Fibroblast of skin of scalp (primary cell): ENCODE data around the gene TTC39A.

ENCODE experiments used
- DNase-seq: peaks from one replicate; pipeline ENCODE4 v3.0.0-alpha.2; 2013

Gene TTC39A

DNA sequence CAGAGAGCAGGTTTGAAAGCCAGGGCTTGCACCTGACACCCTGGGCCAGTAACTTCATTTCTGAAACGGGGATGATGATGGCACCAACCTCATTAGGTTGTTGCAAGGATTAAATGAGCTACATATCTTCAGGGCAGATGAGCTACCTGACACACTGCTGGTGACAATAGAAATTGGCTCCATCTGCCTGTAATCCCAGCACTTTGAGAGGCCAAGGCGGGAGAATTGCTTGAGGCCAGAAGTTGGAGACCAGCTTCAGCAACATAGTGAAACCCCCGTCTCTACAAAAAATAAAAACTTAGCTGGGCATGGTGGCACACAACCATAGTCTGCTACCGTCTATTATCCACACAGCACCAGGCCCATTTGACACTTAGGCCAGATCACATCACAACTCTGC, 6.3 kb upstream of the TTC39A start:
- no peak for DNase-seq

DNA sequence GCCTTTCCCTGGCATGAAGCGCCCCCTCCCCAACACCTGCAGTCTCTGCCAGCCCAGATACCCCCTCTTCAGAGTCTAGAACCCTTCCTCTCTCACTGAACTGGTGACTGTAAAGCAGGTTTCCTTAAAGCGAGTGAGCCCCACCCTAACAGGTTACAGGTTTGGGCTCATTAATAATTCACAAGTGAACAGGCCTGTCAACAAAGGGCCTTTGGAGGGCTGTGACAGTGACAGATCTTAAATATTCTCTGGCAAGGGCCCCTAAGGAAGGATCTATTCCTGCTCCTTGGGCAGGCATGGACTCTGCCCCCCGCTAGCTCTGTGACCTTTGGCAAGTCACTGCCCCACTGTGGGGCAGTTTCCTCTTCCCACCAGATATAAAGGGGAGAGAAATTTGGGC, 5.6 kb upstream of the TTC39A start:
- no peak for DNase-seq

DNA sequence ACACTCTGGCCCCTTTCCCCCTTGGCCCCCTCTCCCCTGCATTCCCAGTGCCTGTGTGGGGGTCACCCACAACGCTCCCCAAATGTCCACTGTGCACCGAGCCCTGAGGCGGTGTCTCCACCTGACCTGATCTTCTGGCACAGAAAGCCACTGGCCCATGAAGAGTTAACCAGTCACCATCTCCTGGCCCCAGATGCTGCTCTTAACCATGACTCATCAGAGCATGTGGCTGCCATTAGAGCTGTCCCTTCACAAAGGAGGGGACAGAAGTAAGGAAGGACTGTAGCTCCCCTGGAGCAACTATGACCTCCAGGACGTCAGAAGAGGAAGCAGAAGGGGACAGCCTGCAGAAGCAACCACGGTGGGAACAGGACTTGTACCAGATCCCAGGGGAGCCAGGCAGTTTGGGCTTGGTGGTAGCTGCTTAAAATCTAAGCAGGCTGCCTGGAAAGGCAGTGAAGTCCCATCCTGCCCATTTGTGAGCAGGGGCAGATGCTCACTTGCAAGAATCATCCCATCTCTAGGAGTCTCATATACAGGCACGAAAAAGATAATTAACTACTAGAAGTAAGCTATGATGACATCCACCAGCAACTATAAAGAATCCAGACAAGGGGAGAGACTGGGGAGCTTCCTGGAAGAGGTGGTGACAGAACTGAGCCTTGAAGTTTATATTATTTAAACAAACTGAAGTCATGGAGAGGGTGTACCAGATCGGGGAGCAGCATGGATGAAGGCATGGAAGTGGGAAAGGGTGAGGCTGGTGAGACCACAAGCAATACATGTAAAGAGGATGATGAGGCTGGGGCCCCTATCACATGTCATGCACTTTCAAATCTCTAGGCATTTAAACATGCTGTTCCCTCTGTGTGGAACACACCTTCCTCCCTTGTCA, 1.1 kb upstream of the TTC39A start:
- peak; percentile 71 for DNase-seq

DNA sequence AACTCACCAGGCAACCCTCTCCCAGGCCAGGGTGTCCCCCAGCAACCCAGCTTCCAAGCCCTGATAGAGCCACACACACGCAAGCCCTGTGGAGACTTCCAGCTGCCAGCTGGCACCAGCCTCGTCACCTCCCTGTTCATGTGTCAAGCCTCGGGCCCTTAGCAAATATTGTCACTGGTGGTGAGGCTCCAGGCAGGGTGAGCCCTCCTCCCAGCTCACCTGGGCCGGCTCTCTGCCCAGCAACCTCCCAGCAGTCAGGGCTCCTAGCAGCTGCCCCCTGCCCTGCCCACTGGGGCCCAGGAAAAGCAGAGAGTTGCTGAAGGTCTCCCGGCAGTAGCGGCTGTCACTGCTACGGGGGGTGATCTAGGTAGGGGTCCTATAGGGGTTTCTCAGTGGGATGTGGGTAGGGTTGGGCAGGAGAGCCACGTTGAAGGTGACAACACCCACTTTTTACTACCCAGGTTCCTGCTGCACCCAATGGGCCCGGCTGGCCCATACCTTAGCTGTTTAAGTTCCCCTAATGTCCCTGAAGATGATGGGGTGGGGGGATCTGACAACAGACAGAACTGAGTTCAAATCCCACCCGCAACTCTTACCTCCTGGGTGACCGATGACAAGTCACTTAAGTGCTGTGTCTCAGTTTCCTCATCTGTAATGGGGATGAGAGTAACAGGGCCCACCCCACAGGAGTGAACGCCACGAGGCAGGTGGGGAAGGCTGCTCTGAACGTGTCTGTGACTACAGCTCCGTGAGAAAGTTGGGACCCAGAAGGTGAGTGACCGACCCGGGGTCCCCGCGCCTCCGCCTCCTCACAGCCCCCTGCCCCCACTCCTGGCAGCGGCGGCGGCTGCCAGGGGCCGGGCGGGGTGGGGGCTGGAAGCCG, 678 bp downstream of the TTC39A start:
- DNase-seq = no peak

DNA sequence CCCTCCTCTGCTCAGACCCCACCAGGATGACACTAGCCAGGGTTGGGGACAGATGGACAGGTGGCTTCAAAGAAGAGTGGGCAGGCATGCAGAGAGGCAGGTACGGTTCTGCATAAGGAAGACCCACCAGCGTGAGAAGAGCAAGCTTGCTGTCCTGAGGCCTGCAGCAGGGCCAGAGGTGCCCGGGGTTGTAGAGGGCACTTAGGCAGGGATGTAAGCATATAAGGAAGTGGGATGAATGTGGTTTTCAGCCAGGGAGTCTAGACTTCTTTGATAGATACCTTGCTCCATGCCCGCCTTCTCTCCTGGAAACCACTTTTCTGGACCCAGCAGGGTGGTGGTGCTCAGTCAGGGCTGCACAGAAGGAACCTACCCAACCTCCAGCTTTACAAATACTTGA, 1.4 kb downstream of the TTC39A start:
- DNase-seq = no peak

DNA sequence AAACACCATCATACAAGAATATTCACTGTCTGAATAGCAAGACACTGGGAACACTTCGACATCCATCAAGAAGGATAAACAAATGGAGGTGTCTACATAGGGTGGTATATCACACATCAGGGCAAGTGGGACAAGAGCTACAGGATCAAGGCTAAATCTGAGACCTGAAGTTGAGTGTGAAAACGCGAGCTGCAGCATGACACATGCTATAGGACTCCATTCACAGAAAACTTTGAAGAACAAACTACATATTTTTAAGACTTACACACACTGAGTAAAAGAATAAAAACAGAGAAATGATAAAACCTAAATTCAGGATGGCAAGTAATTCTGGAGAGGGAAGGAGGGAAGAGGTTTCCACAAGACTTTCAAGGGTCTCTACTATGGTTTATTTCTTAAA, 2.1 kb downstream of the TTC39A start:
- peak; percentile 53 for DNase-seq

DNA sequence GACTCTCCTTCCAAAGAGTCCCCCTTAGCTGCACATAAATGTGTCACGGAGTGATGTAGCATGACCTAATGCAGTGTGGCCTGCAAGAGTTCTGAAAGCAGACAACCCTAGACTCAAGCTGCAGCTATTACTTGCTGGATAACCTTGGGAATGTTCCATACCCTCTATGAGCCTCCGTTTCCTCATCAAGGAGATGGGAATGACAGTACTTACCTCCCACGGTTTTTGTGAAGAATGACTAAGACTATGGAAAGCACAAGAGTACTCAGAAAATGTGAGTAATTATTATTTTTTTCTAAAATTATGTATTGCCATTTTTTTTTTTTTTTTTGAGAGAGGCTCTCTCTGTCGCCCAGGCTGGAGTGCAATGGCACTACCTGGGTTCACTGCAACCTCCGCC, 3.0 kb downstream of the TTC39A start:
- peak; percentile 49 for DNase-seq

DNA sequence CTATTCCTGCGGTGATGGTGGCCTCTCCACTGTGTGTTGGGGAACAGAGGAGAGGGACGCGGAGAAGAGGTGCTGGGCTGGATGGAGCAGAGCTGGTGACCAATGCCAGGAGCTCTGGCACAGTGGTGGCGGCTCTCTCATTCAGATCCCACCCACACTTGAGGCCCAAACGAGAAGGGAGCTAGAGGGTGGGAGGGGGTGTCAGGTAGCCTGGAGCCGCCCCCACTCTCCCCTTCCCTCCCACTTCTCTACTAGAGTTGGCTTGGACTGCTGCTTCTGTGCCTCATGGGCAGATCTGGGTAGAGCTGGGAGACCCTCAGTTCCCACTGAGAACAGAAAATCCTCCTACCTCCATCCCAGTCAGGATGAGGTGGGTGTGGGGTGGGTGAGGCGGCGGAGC, 3.5 kb downstream of the TTC39A start:
- no peak for DNase-seq

DNA sequence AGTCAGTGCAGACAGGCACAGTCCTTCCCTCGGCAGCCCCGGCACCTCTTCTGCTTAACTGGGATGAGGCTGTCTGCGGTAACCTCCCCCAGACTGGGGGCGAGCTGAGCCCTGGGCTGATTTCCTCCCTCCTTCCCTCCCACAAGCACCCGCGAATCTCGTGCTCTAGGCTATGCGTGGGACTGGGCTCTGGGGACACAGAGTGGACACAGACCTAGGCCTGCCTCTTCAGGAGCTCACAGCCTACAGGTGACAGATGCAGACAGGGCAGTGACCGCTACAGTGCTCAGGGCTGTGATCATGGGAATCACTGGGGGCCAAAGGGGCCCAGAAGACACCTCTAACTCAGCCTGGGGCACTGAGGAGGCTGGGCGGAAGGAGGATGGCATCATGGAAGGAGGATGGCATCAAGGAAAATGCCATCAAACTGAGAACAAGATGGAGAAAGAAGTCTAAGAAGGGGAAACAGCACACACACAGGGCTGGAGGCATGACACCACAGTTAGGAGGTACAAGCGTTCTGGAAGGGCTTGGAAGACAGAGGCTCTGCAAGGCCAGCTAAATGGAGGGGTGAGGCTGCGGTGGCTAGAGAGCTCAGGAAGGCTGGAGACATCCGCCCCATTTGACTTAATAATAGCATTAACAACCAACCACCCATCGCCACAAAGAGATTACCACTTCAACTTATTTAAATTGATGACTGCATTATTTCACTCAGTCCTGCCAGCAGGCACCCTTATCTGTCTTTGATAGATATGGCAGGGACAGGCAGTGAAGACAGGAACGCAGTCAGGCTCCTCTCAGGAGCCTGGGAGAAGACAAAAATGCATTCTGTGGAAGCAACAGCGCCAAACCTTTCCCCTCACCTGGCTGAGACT, 4.2 kb downstream of the TTC39A start:
- no peak for DNase-seq

DNA sequence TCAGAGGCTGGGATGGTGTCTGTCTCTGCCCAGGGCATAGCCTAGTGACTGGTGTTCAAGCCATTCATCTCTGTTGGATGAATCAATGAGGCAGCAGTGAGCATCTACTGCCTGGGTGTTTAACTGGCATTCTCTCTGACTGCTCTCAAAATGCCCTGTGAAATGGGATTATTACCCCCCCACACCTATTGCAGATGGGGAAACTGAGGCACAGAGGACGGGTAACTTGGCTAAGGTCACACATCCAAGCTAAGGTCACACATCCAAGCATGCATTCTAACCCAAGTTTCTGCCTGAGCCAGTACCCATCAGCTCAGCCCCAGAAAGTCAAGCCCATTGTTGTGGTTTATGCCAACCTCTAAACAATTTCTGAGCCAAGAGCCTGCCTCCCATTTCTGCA, 5.0 kb downstream of the TTC39A start:
- DNase-seq = no peak

DNA sequence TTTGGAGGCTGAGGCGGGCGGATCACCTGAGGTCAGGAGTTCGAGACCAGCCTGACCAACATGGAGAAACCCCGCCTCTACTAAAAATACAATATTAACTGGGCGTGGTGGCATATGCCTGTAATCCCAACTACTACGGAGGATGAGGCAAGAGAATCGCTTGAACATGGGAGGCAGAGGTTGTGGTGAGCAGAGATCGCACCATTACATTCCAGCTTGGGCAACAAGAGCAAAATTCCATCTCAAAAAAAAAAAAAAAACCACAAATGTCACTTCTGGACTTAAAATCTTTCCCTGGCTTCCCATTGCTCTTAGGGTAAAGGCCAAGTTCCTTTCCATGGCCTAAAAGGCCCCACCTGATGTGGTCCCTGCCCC, 5.4 kb downstream of the TTC39A start:
- peak; percentile 21 for DNase-seq

DNA sequence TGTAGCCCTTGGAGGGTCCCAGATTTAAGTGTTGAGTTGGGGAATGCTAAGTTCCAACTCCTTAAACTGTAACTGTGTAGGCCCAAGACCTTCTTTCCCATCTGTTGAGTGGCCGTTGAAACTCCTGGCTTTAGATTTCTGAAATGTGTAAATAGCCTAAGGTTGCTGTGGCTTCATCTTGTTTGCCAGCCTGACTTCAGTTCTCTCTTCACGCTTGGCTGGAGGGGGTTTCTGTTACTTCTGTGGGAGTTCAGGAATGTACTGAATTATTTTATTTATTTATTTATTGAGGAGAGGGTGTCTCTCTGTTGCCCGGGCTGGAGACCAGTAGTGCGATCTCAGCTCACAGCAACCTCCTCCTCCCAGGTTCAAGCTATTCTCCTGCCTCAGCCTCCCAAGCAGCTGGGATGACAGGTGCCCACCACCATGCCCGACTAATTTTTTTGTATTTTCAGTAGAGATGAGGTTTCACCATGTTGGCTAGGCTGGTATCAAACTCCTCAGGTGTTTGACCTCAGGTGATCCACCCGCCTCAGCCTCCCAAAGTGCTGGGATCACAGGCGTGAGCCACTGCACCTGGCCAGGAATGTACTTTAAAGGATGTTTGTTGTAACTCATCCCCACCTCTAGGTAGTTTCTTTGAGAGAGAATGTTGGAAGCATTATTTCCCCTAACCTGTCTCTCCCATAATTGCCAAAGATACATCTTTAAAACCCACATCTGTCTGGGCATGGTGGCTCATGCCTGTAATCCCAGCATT, 5.9 kb downstream of the TTC39A start:
- DNase-seq = no peak

DNA sequence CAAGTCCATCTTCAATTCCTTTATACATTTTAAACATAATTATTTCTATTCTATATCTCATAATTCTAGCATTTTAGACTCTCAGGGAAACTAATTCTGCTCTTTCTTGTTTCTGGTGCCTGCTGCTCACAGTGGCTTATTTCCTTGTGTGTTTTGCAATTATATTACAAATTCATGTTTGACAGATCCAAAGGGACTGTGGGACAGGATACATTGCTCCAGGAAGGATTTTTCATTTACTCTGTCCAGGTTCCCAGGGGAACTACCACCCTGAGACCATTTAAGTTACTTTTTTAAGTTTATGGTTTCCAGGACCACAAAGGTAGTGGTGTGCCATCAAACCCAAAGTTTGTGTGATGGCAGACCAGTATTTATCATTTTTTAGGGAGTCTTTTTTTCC, 6.6 kb downstream of the TTC39A start:
- DNase-seq = no peak

DNA sequence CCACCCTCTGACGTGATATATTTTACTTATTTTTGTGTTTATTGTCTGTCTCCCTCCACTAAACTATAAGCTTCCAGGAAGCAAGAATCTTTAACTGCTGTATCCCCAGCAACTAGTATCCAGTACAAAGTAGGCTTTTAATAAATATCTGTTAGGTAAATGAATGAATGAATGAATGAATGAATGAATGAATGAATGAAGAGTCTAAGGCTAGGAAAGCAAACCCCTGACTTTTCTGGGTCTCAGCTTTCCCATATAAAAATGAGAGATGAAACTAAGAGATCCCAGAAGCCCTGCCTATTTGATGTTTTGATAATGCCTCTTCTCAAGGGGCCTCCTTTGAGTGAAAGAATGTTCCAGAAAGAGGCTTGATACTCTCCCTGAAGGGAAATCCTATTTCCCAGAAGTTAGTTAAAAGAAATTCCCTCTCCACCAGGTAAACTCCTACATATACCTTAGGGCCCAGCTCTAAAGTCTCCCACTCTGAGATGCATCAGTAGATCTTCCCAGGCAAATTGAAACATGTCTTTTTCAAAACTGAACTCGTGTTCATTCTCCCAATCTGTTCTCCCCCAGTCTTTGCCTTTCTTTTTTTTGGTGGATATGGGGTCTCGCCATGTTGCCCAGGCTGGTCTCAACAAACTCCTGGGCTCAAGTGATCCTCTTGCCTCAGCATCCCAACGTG, 7.8 kb downstream of the TTC39A start:
- no peak for DNase-seq

DNA sequence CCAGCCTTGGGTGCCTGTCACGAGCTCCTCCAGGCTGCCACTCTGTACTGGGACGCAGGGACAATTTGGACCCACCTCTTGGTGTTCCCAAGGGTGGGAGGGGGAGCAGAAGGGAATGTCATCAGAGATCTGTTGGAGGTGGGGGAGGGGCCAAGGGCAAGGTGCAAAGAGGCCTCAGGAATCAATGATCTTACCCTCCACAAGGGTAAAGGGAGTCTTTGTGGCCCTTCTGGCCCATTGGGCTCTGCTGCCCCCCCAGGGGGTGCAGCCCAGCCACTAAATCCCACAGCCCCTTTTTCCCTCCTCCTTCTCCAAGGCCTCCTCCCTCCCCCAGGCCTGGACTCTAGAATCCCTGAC, 8.5 kb downstream of the TTC39A start:
- DNase-seq = no peak

DNA sequence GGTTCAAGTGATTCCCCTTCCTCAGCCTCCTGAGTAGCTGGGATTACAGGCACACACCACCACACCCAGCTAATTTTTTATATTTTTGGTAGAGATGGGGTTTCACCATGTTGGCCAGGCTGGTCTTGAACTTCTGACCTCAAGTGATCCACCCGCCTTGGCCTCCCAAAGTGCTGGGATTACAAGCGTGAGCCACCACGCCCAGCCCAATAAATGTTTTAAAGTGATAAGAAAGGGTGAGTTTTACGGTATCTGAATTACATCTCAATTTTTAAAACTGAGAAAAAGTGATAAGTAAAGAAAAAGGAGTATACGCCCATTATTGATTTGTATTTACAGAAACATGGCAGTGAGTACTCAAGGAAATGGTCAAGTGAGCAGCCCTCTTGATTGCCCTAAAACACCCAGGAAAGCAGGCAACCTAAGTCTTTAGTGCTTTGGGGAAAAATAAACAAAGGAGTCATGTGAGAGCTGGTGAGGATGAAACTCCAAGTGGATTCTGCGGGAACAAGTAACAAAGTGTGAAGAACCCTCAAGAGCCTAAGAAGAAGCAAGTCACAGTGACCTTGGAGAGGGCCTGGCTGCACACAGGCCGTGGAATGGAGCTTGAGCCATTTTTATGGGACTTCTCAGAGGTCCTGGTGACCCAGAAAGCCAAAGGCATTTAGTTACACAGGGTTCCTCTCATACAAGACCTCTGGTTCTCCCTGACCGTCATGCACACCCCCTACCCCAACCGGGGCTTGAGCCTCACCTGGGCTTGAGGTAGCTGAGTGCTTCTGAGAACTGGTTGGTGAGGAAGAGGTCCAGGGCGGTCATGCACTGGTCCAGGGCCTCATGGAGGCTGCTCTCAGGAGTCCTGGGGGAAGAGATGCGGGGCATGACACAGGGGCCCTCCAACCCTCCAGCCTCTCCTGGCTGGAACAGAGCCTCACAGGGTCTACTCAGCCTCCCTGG, 9.1 kb downstream of the TTC39A start:
- no peak for DNase-seq

DNA sequence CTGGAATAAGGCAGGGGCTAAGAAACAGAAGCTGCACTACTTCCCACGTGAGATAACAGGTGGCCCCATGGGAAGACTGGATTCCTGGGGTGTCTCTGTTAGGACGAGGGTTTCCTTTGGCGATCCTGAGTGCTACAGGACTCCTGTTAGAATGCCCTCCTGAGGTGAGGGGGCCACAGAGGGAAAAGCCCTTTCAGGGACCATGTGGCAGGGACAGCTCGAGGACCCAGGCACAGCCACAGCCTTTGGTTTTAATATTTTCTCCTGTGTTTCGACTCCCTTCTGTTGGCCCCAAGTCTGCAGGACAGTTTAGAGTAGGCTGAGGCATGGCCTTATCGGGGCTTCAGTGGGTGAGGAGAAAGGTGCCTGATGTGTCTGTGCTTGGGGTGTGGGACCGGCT, 12.6 kb downstream of the TTC39A start:
- DNase-seq = no peak

DNA sequence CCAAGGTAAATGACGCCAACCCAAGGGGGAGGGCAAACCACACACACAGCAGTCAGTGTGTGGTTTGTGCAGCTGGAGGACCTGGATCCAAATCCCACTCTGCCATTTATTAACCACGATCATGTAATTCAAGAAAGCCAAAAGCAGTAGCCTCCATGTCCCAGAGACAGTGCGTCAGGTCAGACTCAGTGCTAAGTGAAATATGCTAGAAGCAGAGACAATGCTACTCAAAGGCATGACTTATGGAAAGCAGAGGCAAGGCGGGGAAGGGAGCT, 13.6 kb downstream of the TTC39A start:
- DNase-seq = no peak

DNA sequence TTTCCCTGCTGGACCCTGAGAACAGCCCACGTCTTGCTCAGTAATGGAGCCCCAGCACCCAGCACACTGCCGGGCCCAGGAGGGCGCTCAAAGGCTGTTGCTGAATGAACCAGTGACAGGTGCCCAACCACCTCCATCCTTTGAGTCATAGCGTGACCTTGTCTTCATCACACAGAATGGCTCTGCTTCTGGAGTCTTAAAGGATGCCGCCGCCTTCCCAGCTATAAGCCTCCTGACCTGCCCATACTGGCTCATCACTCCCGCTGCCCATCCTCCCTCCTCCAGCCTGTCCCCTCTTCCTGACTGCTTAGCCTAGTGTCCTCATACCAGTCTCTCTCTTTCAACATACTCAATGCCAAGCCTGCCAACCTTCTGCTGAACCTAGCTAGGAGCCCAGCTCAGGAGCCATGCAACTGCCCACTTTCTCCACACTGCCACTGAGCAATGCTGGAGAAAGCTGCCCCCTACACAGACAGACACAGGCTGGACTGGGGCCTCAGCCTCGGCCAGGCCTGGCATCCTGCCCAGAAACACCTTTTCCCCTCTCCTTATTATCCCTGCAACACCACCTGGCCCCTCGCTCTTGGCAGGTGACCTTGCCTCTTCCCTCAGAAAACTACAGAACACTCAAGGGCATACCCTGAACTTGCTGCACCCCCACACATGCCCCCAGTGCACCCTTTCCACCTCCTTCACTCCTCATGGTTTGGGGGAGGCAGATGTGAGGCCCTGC, 14.1 kb downstream of the TTC39A start:
- no peak for DNase-seq

DNA sequence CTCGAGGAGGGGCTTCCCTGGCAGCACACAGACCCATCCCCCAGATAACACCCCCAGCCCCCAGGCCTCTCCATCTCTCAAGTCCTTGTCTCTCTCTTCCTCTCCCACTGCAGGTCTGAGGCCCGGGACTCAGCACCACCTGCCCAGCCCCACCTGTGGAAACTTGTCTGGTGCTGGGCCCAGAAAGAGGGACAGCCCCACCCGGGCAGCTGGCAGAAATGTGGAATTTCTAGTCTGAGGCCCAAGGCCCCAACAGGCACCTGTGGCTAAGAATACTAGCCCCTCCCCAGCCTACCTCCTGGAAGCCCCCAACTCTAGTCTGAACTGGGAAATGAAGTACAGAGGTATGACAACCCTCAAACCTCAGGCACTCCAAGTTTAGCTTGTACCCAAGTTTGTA, 15.4 kb downstream of the TTC39A start:
- DNase-seq = no peak
